ENCODE measurements around the gene LYZ.

Gene LYZ

GRCh38 chr12:69359531-69360347 lies 11.6 kb downstream of the LYZ start, which contains the start of gene YEATS4:
Gene YEATS4, plus strand, starts transcription at chr12:69359743. Its CDS starts 230 bp downstream, at chr12:69359973.
- no peak for TF ChIP-seq JUND (IDR thresholded peaks at IDR 0.05; ENCODE audit: low read depth)
- in situ Hi-C loops (cut with HindIII; ENCODE audit: low pct_unique_long_range_greater_than_20kb, low sequenced_read_pairs) = no loop called here
- DNase-seq (ENCODE audit: low read depth in 1 of 2, low spot score in 1 of 2) = peak; percentile 96 to 98

GRCh38 chr12:69360348-69360672 lies 12.1 kb downstream of the LYZ start:
- in situ Hi-C loops (cut with HindIII; ENCODE audit: low pct_unique_long_range_greater_than_20kb, low sequenced_read_pairs) = no loop called here
- TF ChIP-seq JUND (IDR thresholded peaks at IDR 0.05; ENCODE audit: low read depth) = no peak
- no peak for DNase-seq (ENCODE audit: low read depth in 1 of 2, low spot score in 1 of 2)

- no peak for DNase-seq (ENCODE audit: low read depth in 1 of 2, low spot score in 1 of 2)
- in situ Hi-C loops (cut with HindIII; ENCODE audit: low pct_unique_long_range_greater_than_20kb, low sequenced_read_pairs) = no loop called here
- TF ChIP-seq JUND (IDR thresholded peaks at IDR 0.05; ENCODE audit: low read depth) = no peak
These were observed 18.6 kb downstream of the LYZ start for GRCh38 chr12:69366796-69367195.

GRCh38 chr12:69368171-69368570 lies 20.0 kb downstream of the LYZ start:
- DNase-seq (ENCODE audit: low read depth in 1 of 2, low spot score in 1 of 2) = no peak
- no peak for TF ChIP-seq JUND (IDR thresholded peaks at IDR 0.05; ENCODE audit: low read depth)
- in situ Hi-C loops (cut with HindIII; ENCODE audit: low pct_unique_long_range_greater_than_20kb, low sequenced_read_pairs) = no loop called here

GRCh38 chr12:69383074-69383473 lies 34.9 kb downstream of the LYZ start:
- TF ChIP-seq JUND (IDR thresholded peaks at IDR 0.05; ENCODE audit: low read depth) = no peak
- in situ Hi-C loops (cut with HindIII; ENCODE audit: low pct_unique_long_range_greater_than_20kb, low sequenced_read_pairs) = no loop called here
- no peak for DNase-seq (ENCODE audit: low read depth in 1 of 2, low spot score in 1 of 2)

- DNase-seq (ENCODE audit: low read depth in 1 of 2, low spot score in 1 of 2) = no peak
- in situ Hi-C loops (cut with HindIII; ENCODE audit: low pct_unique_long_range_greater_than_20kb, low sequenced_read_pairs) = no loop called here
- TF ChIP-seq JUND (IDR thresholded peaks at IDR 0.05; ENCODE audit: low read depth) = no peak
These were observed 36.9 kb downstream of the LYZ start for GRCh38 chr12:69385038-69385437.

- DNase-seq (ENCODE audit: low read depth in 1 of 2, low spot score in 1 of 2) = no peak
- in situ Hi-C loops (cut with HindIII; ENCODE audit: low pct_unique_long_range_greater_than_20kb, low sequenced_read_pairs) = no loop called here
- TF ChIP-seq JUND (IDR thresholded peaks at IDR 0.05; ENCODE audit: low read depth) = no peak
These were observed 38.7 kb downstream of the LYZ start for GRCh38 chr12:69386921-69387320.

- peak in 1 of 2 experiments; percentile 67 for DNase-seq (ENCODE audit: low read depth in 1 of 2, low spot score in 1 of 2)
- no peak for TF ChIP-seq JUND (IDR thresholded peaks at IDR 0.05; ENCODE audit: low read depth)
- in situ Hi-C loops (cut with HindIII; ENCODE audit: low pct_unique_long_range_greater_than_20kb, low sequenced_read_pairs) = no loop called here
These were observed 40.2 kb downstream of the LYZ start for GRCh38 chr12:69388371-69388770.

GRCh38 chr12:69389831-69390230 lies 41.6 kb downstream of the LYZ start:
- no peak for DNase-seq (ENCODE audit: low read depth in 1 of 2, low spot score in 1 of 2)
- no peak for TF ChIP-seq JUND (IDR thresholded peaks at IDR 0.05; ENCODE audit: low read depth)
- in situ Hi-C loops (cut with HindIII; ENCODE audit: low pct_unique_long_range_greater_than_20kb, low sequenced_read_pairs) = no loop called here

GRCh38 chr12:69392179-69392928 lies 44.2 kb downstream of the LYZ start:
- TF ChIP-seq JUND (IDR thresholded peaks at IDR 0.05; ENCODE audit: low read depth) = no peak
- in situ Hi-C loops (cut with HindIII; ENCODE audit: low pct_unique_long_range_greater_than_20kb, low sequenced_read_pairs) = no loop called here

GRCh38 chr12:69396041-69396440 lies 47.9 kb downstream of the LYZ start:
- no peak for DNase-seq (ENCODE audit: low read depth in 1 of 2, low spot score in 1 of 2)
- no peak for TF ChIP-seq JUND (IDR thresholded peaks at IDR 0.05; ENCODE audit: low read depth)
- in situ Hi-C loops (cut with HindIII; ENCODE audit: low pct_unique_long_range_greater_than_20kb, low sequenced_read_pairs) = no loop called here

More at GRCh38 chr12:69392179-69392928, 44.2 kb downstream of the LYZ start:
- DNase-seq (ENCODE audit: low read depth in 1 of 2, low spot score in 1 of 2) = no peak

GRCh38 chr12:69396963-69397362 lies 48.8 kb downstream of the LYZ start:
- no peak for TF ChIP-seq JUND (IDR thresholded peaks at IDR 0.05; ENCODE audit: low read depth)
- in situ Hi-C loops (cut with HindIII; ENCODE audit: low pct_unique_long_range_greater_than_20kb, low sequenced_read_pairs) = no loop called here

GRCh38 chr12:69397978-69398377 lies 49.8 kb downstream of the LYZ start:
- no peak for DNase-seq (ENCODE audit: low read depth in 1 of 2, low spot score in 1 of 2)
- in situ Hi-C loops (cut with HindIII; ENCODE audit: low pct_unique_long_range_greater_than_20kb, low sequenced_read_pairs) = no loop called here
- no peak for TF ChIP-seq JUND (IDR thresholded peaks at IDR 0.05; ENCODE audit: low read depth)

More at GRCh38 chr12:69396963-69397362, 48.8 kb downstream of the LYZ start:
- no peak for DNase-seq (ENCODE audit: low read depth in 1 of 2, low spot score in 1 of 2)

All from T47D (cell line).